Hepatocyte (in vitro differentiated cells): Measurements from ENCODE around the gene PAQR3. TPM values are rescaled to one million over a fixed set of nuclear protein-coding genes. Genes with fewer than 3 reads are reported as not detected.

Experiments used
- DNase-seq: peaks from one replicate; pipeline ENCODE4 v3.0.0-alpha.2; 2016; ENCODE audit warnings: low spot score
- H2AFZ ChIP-seq: fragments of 200-600 bp; sonication (generic); 2 replicates; pipeline ENCODE4 v1.6.0; 2016; ENCODE audit warnings: antibody characterized with exemption, mild to moderate bottlenecking
- H3K27ac ChIP-seq: fragments of 200-600 bp; sonication (generic); 2 replicates; pipeline ENCODE4 v1.5.1; 2016; ENCODE audit warnings: mild to moderate bottlenecking
- H3K27me3 ChIP-seq: fragments of 200-600 bp; sonication (generic); 2 replicates; pipeline ENCODE4 v1.6.1; 2016
- H3K36me3 ChIP-seq: fragments of 200-600 bp; sonication (generic); replicated peaks from 2 replicates; pipeline ENCODE4 v1.5.1; 2016; ENCODE audit warnings: low read depth; ENCODE audit not compliant: insufficient read depth
- H3K4me1 ChIP-seq: fragments of 200-600 bp; sonication (generic); 2 replicates; pipeline ENCODE4 v1.5.1; 2016; ENCODE audit warnings: mild to moderate bottlenecking, moderate library complexity; ENCODE audit not compliant: insufficient read depth
- H3K4me2 ChIP-seq: fragments of 200-600 bp; sonication (generic); 2 replicates; pipeline ENCODE4 v1.6.0; 2016
- H3K4me3 ChIP-seq: fragments of 200-600 bp; sonication (generic); 2 replicates; pipeline ENCODE4 v1.5.1; 2016; ENCODE audit warnings: mild to moderate bottlenecking
- H3K79me2 ChIP-seq: fragments of 200-600 bp; sonication (generic); 2 replicates; pipeline ENCODE4 v1.6.0; 2017; ENCODE audit warnings: mild to moderate bottlenecking
- H3K9me2 ChIP-seq: fragments of 200-600 bp; sonication (generic); replicated peaks from 2 replicates; pipeline ENCODE4 v1.6.0; 2017; ENCODE audit warnings: mild to moderate bottlenecking; ENCODE audit not compliant: insufficient read depth
- H3K9me3 ChIP-seq: fragments of 200-600 bp; sonication (generic); 2 replicates; pipeline ENCODE4 v1.5.1; 2016; ENCODE audit warnings: low read depth, mild to moderate bottlenecking
- H4K20me1 ChIP-seq: fragments of 200-600 bp; sonication (generic); 2 replicates; pipeline ENCODE4 v1.6.0; 2016; ENCODE audit warnings: mild to moderate bottlenecking; ENCODE audit not compliant: insufficient read depth, poor library complexity, severe bottlenecking
- CTCF ChIP-seq: fragments of 200-600 bp; sonication (generic); IDR thresholded peaks from 2 replicates; pipeline ENCODE4 v1.5.1; 2016; ENCODE audit warnings: antibody characterized with exemption, mild to moderate bottlenecking; ENCODE audit not compliant: poor library complexity
- EZH2 ChIP-seq: fragments of 200-600 bp; sonication (generic); IDR thresholded peaks from 2 replicates; pipeline ENCODE4 v1.6.1; 2016; ENCODE audit warnings: antibody characterized with exemption, mild to moderate bottlenecking, borderline replicate concordance
- EZH2phosphoT487 ChIP-seq: fragments of 200-600 bp; sonication (generic); IDR thresholded peaks from one replicate; pipeline ENCODE4 v1.6.1; 2018; ENCODE audit warnings: antibody characterized with exemption, mild to moderate bottlenecking, low read depth, moderate library complexity; ENCODE audit not compliant: unreplicated experiment, severe bottlenecking
- WGBS: methylation state at CpG from one replicate; pipeline ENCODE4 v1.1.6; 2016; ENCODE audit warnings: low lambda C conversion rate; ENCODE audit errors: missing lambda C conversion rate; 5-methylcytosine and 5-hydroxymethylcytosine counted together
- polyA plus RNA-seq: library from polyadenylated mRNA; unstranded; fragments of >200 nt; fragmentation: Nextera tagmentation; extraction: Ambion mirVana; gene quantifications from 2 replicates; pipeline ENCODE4 v1.2.1, GENCODE V29; 2016
- total RNA-seq: library from RNA; depleted of rRNA; stranded (reverse); fragments of >200 nt; gene quantifications from 2 replicates; pipeline ENCODE4 v1.2.3, GENCODE V29; 2014

The PAQR3 gene
- total and polyA plus RNA-seq, 2 experiments from 2014 or later: 6.1 to 17.5 TPM

DNA sequence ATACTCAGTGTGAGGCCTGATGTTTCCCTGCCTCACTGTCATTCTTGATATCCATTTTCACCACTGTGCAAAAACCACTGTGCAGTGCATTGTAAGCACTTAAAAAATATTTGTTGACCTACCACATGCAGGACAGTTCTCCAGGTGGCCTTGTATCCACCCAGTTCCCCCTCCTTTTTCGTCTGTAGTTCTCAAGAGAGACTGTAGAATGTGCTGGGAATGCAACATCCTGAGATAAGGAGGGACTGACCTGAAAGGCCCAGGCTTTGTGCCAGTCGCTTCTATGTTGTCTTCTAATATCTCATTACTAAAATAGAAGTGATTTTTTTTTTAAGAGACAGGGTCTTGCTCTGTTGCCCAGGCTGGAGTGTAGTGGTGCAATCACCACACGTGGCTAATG is 21.7 kb upstream of the PAQR3 start:
- Histone ChIP-seq H3K27me3 (no peaks in the 10 kb centered on the region), H3K79me2 (no peaks in the 10 kb centered on the region), H3K4me3 (no peak overlapping the region), H3K9me2 (no peaks in the 10 kb centered on the region), H2AFZ (no peak overlapping the region), H3K4me2 (no peak overlapping the region), H3K36me3 (no peaks in the 10 kb centered on the region), H4K20me1 (no peaks in the 10 kb centered on the region), H3K9me3 (no peaks in the 10 kb centered on the region), H3K4me1 (no peaks in the 10 kb centered on the region), H3K27ac (no peak overlapping the region)
- TF ChIP-seq EZH2phosphoT487: no peak
- TF ChIP-seq EZH2: no peak
- no peak for TF ChIP-seq CTCF
- WGBS: 77% methylated on average over 3 of the region's 3 CpGs
- DNase-seq: no peak

DNA sequence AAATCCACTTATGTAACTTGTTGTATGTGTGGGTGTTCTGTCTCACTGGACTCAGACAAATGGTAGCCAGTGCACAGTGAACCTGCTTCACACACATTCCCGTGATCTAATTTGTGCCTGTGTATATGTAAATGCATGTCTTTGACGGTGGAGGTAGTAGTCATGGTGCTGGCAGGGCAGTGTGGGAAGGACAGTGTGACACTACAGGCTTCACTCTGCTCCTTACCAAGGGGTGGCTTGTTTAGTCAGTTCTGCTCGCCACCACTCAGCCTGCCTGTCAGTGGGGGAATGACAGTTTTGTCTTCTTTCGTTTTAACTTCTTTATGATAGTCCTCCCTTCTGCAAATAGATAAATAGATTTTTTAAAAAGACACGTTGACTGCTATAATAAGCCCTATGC is 17.7 kb upstream of the PAQR3 start:
- WGBS: 85% methylated on average over 5 of the region's 5 CpGs
- H3K4me3 ChIP-seq: no peak overlapping the region
- H3K36me3 ChIP-seq: no peaks in the 10 kb centered on the region
- H2AFZ ChIP-seq: no peak overlapping the region
- H3K79me2 ChIP-seq: no peaks in the 10 kb centered on the region
- no peaks in the 10 kb centered on the region for H4K20me1 ChIP-seq
- H3K4me2 ChIP-seq: no peak overlapping the region
- no peaks in the 10 kb centered on the region for H3K4me1 ChIP-seq
- peak; percentile 17 for DNase-seq
- H3K27ac ChIP-seq: no peak overlapping the region
- no peaks in the 10 kb centered on the region for H3K9me3 ChIP-seq
- no peaks in the 10 kb centered on the region for H3K9me2 ChIP-seq
- TF ChIP-seq EZH2: no peak
- no peak for TF ChIP-seq EZH2phosphoT487
- no peak for TF ChIP-seq CTCF
- H3K27me3 ChIP-seq: no peaks in the 10 kb centered on the region

- H3K9me3 ChIP-seq: no peaks in the 10 kb centered on the region
- DNase-seq: peak; percentile 60
- no peaks in the 10 kb centered on the region for H3K36me3 ChIP-seq
- H3K27me3 ChIP-seq: no peaks in the 10 kb centered on the region
- no peaks in the 10 kb centered on the region for H4K20me1 ChIP-seq
- no peaks in the 10 kb centered on the region for H3K79me2 ChIP-seq
- no peak overlapping the region for H2AFZ ChIP-seq
- H3K4me3 ChIP-seq: no peak overlapping the region
- TF ChIP-seq CTCF: peak; percentile 64
- no peak for TF ChIP-seq EZH2
- no peak for TF ChIP-seq EZH2phosphoT487
- H3K27ac ChIP-seq: no peak overlapping the region
- WGBS: 42% methylated on average over 11 of the region's 11 CpGs
- no peaks in the 10 kb centered on the region for H3K4me1 ChIP-seq
- H3K9me2 ChIP-seq: no peaks in the 10 kb centered on the region
- no peak overlapping the region for H3K4me2 ChIP-seq
Observed at GRCh38 chr4:78953769-78954666, 14.8 kb upstream of the PAQR3 start.
